Chondrocyte (in vitro differentiated cells): ENCODE data around the gene NOTCH2. TPM values are rescaled to one million over a fixed set of nuclear protein-coding genes. Genes with fewer than 3 reads are reported as not detected.
"Not testable (repeated sequence)": the region's sequence is repeated elsewhere in the genome, so short reads cannot be mapped to it uniquely, and the experiment has no call there.

Experiments used
- DNase-seq: peaks from one replicate; pipeline ENCODE4 v3.0.0; 2021; ENCODE audit warnings: mixed read lengths, low spot score
- H3K27ac Mint-ChIP-seq: one replicate; pipeline ENCODE4 v1.8.0; 2021; ENCODE audit warnings: mild to moderate bottlenecking, moderate library complexity, mixed read lengths; ENCODE audit not compliant: unreplicated experiment
- H3K27me3 Mint-ChIP-seq: 2 replicates; pipeline ENCODE4 v1.8.0; 2021; ENCODE audit warnings: low read depth, mixed read lengths
- H3K36me3 Mint-ChIP-seq: 2 replicates; pipeline ENCODE4 v1.8.0; 2021; ENCODE audit warnings: low read depth, mixed read lengths
- H3K4me1 Mint-ChIP-seq: 2 replicates; pipeline ENCODE4 v1.8.0; 2021; ENCODE audit warnings: low read depth, mild to moderate bottlenecking, mixed read lengths
- H3K4me3 Mint-ChIP-seq: one replicate; pipeline ENCODE4 v1.8.0; 2021; ENCODE audit warnings: mild to moderate bottlenecking, moderate library complexity, mixed read lengths; ENCODE audit not compliant: unreplicated experiment
- H3K9me3 Mint-ChIP-seq: 2 replicates; pipeline ENCODE4 v1.8.0; 2021; ENCODE audit warnings: low read depth, mixed read lengths
- total RNA-seq: library from RNA; stranded (reverse); gene quantifications from 3 replicates; pipeline ENCODE4 v1.2.1, GENCODE V29; 2021

The NOTCH2 gene
- total RNA-seq, 1 donor from 2014 or later = 195 TPM

GRCh38 chr1:120100590-120100989 is 31.1 kb upstream of the NOTCH2 start:
- H3K36me3 Mint-ChIP-seq, DNase-seq, H3K4me1 Mint-ChIP-seq, H3K27ac Mint-ChIP-seq, H3K27me3 Mint-ChIP-seq, H3K9me3 Mint-ChIP-seq, H3K4me3 Mint-ChIP-seq: not testable (repeated sequence)

GRCh38 chr1:120098986-120099759 is 29.7 kb upstream of the NOTCH2 start:
- not testable (repeated sequence) for H3K27me3 Mint-ChIP-seq, DNase-seq, H3K36me3 Mint-ChIP-seq, H3K27ac Mint-ChIP-seq, H3K9me3 Mint-ChIP-seq, H3K4me3 Mint-ChIP-seq, H3K4me1 Mint-ChIP-seq

DNA sequence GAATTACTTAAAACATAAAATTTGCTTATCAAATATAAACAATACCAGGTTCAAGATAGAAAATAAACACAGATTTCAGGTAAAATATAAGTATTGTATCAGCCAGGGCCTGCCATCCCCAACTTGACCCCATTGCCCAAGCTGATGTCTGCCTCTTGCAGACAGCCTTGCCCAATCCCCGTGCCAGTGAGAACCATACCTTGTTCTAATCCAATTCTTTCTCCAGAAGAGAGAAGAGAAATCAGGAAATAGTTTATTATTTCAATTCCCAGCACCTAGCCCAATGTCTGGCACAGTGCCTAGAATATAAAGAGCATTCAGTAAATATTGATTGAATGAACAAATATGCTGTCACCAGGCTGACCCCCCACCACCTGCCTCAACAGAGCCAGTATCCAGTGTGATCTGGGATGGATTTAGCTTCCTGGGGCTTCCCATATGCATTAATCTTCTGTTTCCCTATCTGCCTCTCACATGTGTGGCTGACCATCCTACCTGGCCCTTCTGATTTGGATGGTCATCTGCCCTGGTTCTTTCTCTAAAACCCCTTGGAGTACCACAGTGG is 27.6 kb upstream of the NOTCH2 start:
- DNase-seq, H3K4me1 Mint-ChIP-seq, H3K27me3 Mint-ChIP-seq: not testable (repeated sequence)

DNA sequence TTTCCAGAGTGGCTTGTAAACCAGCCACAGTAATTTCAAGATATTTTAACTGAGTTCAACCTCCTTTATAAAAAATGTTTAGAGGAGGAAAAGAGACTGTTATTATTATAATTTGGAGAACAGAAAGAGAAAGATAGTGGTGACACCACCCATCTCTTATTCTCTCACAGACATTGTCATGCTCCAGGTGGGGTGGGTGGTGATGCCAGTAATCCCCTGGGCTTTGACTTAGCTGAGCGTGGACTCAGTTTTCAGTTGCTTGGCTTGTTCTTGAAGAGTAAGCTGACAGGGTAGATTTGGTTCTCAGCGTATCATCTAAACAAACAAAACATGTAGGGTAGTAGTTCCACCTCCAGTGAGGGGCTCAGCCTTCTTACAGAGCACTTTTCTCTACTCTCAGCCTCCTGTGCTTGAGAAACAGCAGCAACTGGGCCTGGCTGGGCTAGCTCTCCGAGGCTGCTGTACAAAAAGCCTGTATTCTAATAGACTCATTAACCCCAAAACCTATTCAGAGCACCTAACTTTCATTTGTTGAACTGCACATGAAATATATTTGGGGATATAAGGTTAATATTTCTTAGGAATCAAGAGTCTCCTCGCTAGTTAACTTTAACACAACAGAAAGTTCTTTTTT is 24.2 kb upstream of the NOTCH2 start:
- H3K27me3 Mint-ChIP-seq, H3K27ac Mint-ChIP-seq, H3K9me3 Mint-ChIP-seq, H3K4me1 Mint-ChIP-seq, H3K36me3 Mint-ChIP-seq, DNase-seq, H3K4me3 Mint-ChIP-seq: not testable (repeated sequence)

More for the DNA sequence above, 27.6 kb upstream of the NOTCH2 start:
- H3K4me3 Mint-ChIP-seq, H3K36me3 Mint-ChIP-seq, H3K9me3 Mint-ChIP-seq, H3K27ac Mint-ChIP-seq: not testable (repeated sequence)

GRCh38 chr1:120092232-120093218 is 23.1 kb upstream of the NOTCH2 start:
- not testable (repeated sequence) for H3K4me3 Mint-ChIP-seq, H3K36me3 Mint-ChIP-seq

GRCh38 chr1:120090830-120091229 is 21.4 kb upstream of the NOTCH2 start:
- H3K4me1 Mint-ChIP-seq, H3K4me3 Mint-ChIP-seq, H3K27me3 Mint-ChIP-seq, H3K36me3 Mint-ChIP-seq, DNase-seq, H3K27ac Mint-ChIP-seq, H3K9me3 Mint-ChIP-seq: not testable (repeated sequence)

More at GRCh38 chr1:120092232-120093218, 23.1 kb upstream of the NOTCH2 start:
- H3K4me1 Mint-ChIP-seq, DNase-seq, H3K27ac Mint-ChIP-seq, H3K9me3 Mint-ChIP-seq, H3K27me3 Mint-ChIP-seq: not testable (repeated sequence)

- not testable (repeated sequence) for DNase-seq, H3K4me1 Mint-ChIP-seq, H3K27ac Mint-ChIP-seq, H3K36me3 Mint-ChIP-seq, H3K9me3 Mint-ChIP-seq, H3K4me3 Mint-ChIP-seq, H3K27me3 Mint-ChIP-seq
Observed at GRCh38 chr1:120087959-120088358, 18.5 kb upstream of the NOTCH2 start.

GRCh38 chr1:120069920-120070214 is 405 bp upstream of the NOTCH2 start:
- H3K27me3 Mint-ChIP-seq, H3K4me1 Mint-ChIP-seq, DNase-seq, H3K36me3 Mint-ChIP-seq, H3K4me3 Mint-ChIP-seq, H3K27ac Mint-ChIP-seq, H3K9me3 Mint-ChIP-seq: not testable (repeated sequence)

DNA sequence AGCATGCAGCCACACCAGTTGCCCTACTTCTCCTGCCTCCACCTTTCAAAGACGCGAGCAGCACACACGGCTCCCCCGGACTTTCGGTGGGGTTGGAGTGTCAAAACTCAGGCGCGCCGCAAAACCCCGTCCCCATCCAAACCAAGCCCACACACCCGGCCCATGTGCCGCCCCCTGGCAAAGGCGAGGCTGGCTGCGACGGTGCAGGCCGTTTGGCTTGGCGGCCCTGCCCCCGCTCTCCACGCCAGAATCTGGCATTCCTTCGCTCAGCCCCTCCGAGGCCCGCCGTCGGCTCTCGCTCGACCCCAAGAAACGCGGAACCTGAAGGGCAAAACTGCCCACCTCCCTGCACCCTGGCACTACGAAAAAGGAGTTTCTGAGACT is 787 bp downstream of the NOTCH2 start:
- H3K9me3 Mint-ChIP-seq, H3K27ac Mint-ChIP-seq, H3K4me1 Mint-ChIP-seq, H3K36me3 Mint-ChIP-seq, H3K27me3 Mint-ChIP-seq: not testable (repeated sequence)
- DNase-seq = peak; percentile 46
- peak overlapping the region; percentile 63 for H3K4me3 Mint-ChIP-seq

- not testable (repeated sequence) for H3K4me3 Mint-ChIP-seq, DNase-seq, H3K9me3 Mint-ChIP-seq, H3K36me3 Mint-ChIP-seq, H3K27ac Mint-ChIP-seq, H3K27me3 Mint-ChIP-seq, H3K4me1 Mint-ChIP-seq
Observed at GRCh38 chr1:120048208-120048607, 21.3 kb downstream of the NOTCH2 start.

GRCh38 chr1:120041771-120042170 is 27.7 kb downstream of the NOTCH2 start:
- H3K9me3 Mint-ChIP-seq, H3K4me3 Mint-ChIP-seq, H3K4me1 Mint-ChIP-seq, H3K27me3 Mint-ChIP-seq, H3K27ac Mint-ChIP-seq, DNase-seq, H3K36me3 Mint-ChIP-seq: not testable (repeated sequence)

GRCh38 chr1:120032253-120032652 is 37.2 kb downstream of the NOTCH2 start:
- H3K4me1 Mint-ChIP-seq, H3K9me3 Mint-ChIP-seq, H3K27me3 Mint-ChIP-seq, H3K4me3 Mint-ChIP-seq, H3K27ac Mint-ChIP-seq, DNase-seq, H3K36me3 Mint-ChIP-seq: not testable (repeated sequence)
